Measurements from ENCODE around the gene IVD. TPM values are rescaled to one million over a fixed set of nuclear protein-coding genes. Genes with fewer than 3 reads are reported as not detected.

IVD gene
- total RNA-seq, 1 experiment from 2014 or later = 19.5 TPM

GRCh38 chr15:40459391-40460015 lies 53.9 kb downstream of the IVD start:
- DNase-seq (ENCODE audit: low read depth) = no peak

- DNase-seq (ENCODE audit: low read depth) = no peak
Observed at GRCh38 chr15:40460404-40460803, 54.8 kb downstream of the IVD start.

GRCh38 chr15:40461958-40462357 lies 56.4 kb downstream of the IVD start:
- no peak for DNase-seq (ENCODE audit: low read depth)

GRCh38 chr15:40463279-40463678 lies 57.7 kb downstream of the IVD start:
- DNase-seq (ENCODE audit: low read depth) = no peak

- DNase-seq (ENCODE audit: low read depth) = no peak
Observed at GRCh38 chr15:40463886-40464545, 58.4 kb downstream of the IVD start.

- DNase-seq (ENCODE audit: low read depth) = no peak
Observed at GRCh38 chr15:40464595-40465185, 59.1 kb downstream of the IVD start.

- DNase-seq (ENCODE audit: low read depth) = no peak
Observed at GRCh38 chr15:40465939-40466338, 60.3 kb downstream of the IVD start.

GRCh38 chr15:40466426-40467260 lies 61.0 kb downstream of the IVD start:
- DNase-seq (ENCODE audit: low read depth) = no peak

- DNase-seq (ENCODE audit: low read depth) = no peak
Observed at GRCh38 chr15:40467261-40467615, 61.6 kb downstream of the IVD start.

- DNase-seq (ENCODE audit: low read depth) = no peak
Observed at GRCh38 chr15:40468898-40469331, 63.3 kb downstream of the IVD start.

GRCh38 chr15:40469776-40470390 lies 64.3 kb downstream of the IVD start:
- peak; percentile 5 for DNase-seq (ENCODE audit: low read depth)

GRCh38 chr15:40470423-40471104 lies 65.0 kb downstream of the IVD start, which contains the start of gene CHST14:
Gene CHST14 (plus strand): TSS chr15:40470984. CDS start chr15:40471214, 230 bp downstream.
- DNase-seq (ENCODE audit: low read depth) = peak; percentile 81

Other genes with a start within 250 kb of the IVD start
- gene BUB1B, start 244.7 kb upstream of the IVD start, total RNA-seq (2014; rRNA removed; shearing (Covaris generic)) = 47.1 and 54.0 TPM in 2 replicates
- gene PAK6, start 166.7 kb upstream of the IVD start, total RNA-seq (2014; rRNA removed; shearing (Covaris generic)) = 9.8 and 13.0 TPM in 2 replicates
- not detected in 2 replicates for gene ANKRD63, start 122.7 kb upstream of the IVD start, total RNA-seq (2014; rRNA removed; shearing (Covaris generic))
- not detected in 2 replicates for gene PLCB2, start 97.9 kb upstream of the IVD start, total RNA-seq (2014; rRNA removed; shearing (Covaris generic))
- gene INAFM2, start 82.1 kb upstream of the IVD start, total RNA-seq (2014; rRNA removed; shearing (Covaris generic)) = 21.6 and 29.3 TPM in 2 replicates
- gene CCDC9B, start 64.9 kb upstream of the IVD start, total RNA-seq (2014; rRNA removed; shearing (Covaris generic)) = 9.4 and 14.1 TPM in 2 replicates
- gene PHGR1, start 54.8 kb upstream of the IVD start, total RNA-seq (2014; rRNA removed; shearing (Covaris generic)) = not detected in 2 replicates
- 0.49 and 2.4 TPM in 2 replicates for gene DISP2, start 47.6 kb upstream of the IVD start, total RNA-seq (2014; rRNA removed; shearing (Covaris generic))
- gene KNSTRN, start 23.1 kb upstream of the IVD start, total RNA-seq (2014; rRNA removed; shearing (Covaris generic)) = 76.1 and 91.7 TPM in 2 replicates
- gene BAHD1, start 35.2 kb downstream of the IVD start, total RNA-seq (2014; rRNA removed; shearing (Covaris generic)) = 6.5 and 16.6 TPM in 2 replicates
- 35.5 and 40.5 TPM in 2 replicates for gene CHST14, start 65.2 kb downstream of the IVD start, total RNA-seq (2014; rRNA removed; shearing (Covaris generic))
- 13.3 and 24.9 TPM in 2 replicates for gene CCDC32, start 159.2 kb downstream of the IVD start, total RNA-seq (2014; rRNA removed; shearing (Covaris generic))
- gene RPUSD2, start 163.5 kb downstream of the IVD start, total RNA-seq (2014; rRNA removed; shearing (Covaris generic)) = 9.4 and 11.0 TPM in 2 replicates
- 32.1 and 33.9 TPM in 2 replicates for gene KNL1, start 188.5 kb downstream of the IVD start, total RNA-seq (2014; rRNA removed; shearing (Covaris generic))